Natural killer cell (primary cell): ENCODE data around the gene GJC2. TPM values are rescaled to one million over a fixed set of nuclear protein-coding genes. Genes with fewer than 3 reads are reported as not detected.

Experiments used
- ATAC-seq, 3 donors: fragments of 150-1000 bp in 2 of 3; fragments of 200-7000 bp in 1 of 3; cut with Tn5 transposase; 1 replicate in 1 of 3; 2 replicates in 2 of 3; pipeline ENCODE4 v1.10.0; 2021; ENCODE audit warnings: mild to moderate bottlenecking in 2 of 3, moderate library complexity in 2 of 3
- DNase-seq, 2 donors: peaks; one replicate each; pipeline versions ENCODE4 v3.0.0 to v3.0.0-alpha.2; 2013 to 2021; ENCODE audit warnings: mixed read lengths in 1 of 2
- H3K27ac ChIP-seq: one replicate; pipeline ENCODE4 v1.5.1; 2013; ENCODE audit warnings: mild to moderate bottlenecking, low read length
- H3K27me3 ChIP-seq: one replicate; pipeline ENCODE4 v1.6.1; 2013; ENCODE audit warnings: low read length; ENCODE audit not compliant: control insufficient read depth, insufficient read depth
- H3K36me3 ChIP-seq: one replicate; pipeline ENCODE4 v1.6.1; 2013; ENCODE audit warnings: low read length; ENCODE audit not compliant: control insufficient read depth, insufficient read depth
- H3K4me1 ChIP-seq: one replicate; pipeline ENCODE4 v1.6.1; 2013; ENCODE audit warnings: low read length; ENCODE audit not compliant: control insufficient read depth, insufficient read depth
- H3K4me3 ChIP-seq: one replicate; pipeline ENCODE4 v1.5.1; 2013; ENCODE audit warnings: low read length
- H3K9me3 ChIP-seq: one replicate; pipeline ENCODE4 v1.6.1; 2013; ENCODE audit warnings: low read length; ENCODE audit not compliant: control insufficient read depth, insufficient read depth
- H3K27ac Mint-ChIP-seq, 2 donors: one replicate each; pipeline ENCODE4 v1.8.0; 2022; ENCODE audit warnings: mild to moderate bottlenecking in 2 of 2, mixed read lengths in 2 of 2, moderate library complexity in 1 of 2
- H3K27me3 Mint-ChIP-seq, 2 donors: one replicate each; pipeline ENCODE4 v1.8.0; 2022; ENCODE audit warnings: low read depth in 2 of 2, mixed read lengths in 2 of 2
- H3K36me3 Mint-ChIP-seq: one replicate; pipeline ENCODE4 v1.8.0; 2022; ENCODE audit warnings: mixed read lengths
- H3K4me1 Mint-ChIP-seq, 2 donors: one replicate each; pipeline ENCODE4 v1.8.0; 2022; ENCODE audit warnings: mixed read lengths in 2 of 2
- H3K4me3 Mint-ChIP-seq: one replicate; pipeline ENCODE4 v1.8.0; 2022; ENCODE audit warnings: mild to moderate bottlenecking, moderate library complexity, mixed read lengths
- H3K9me3 Mint-ChIP-seq, 2 donors: one replicate each; pipeline ENCODE4 v1.8.0; 2022; ENCODE audit warnings: mixed read lengths in 2 of 2
- WGBS: methylation state at CpG from one replicate; pipeline ENCODE4 v1.1.7; 2013; ENCODE audit warnings: missing lambda C conversion rate; ENCODE audit not compliant: insufficient coverage; 5-methylcytosine and 5-hydroxymethylcytosine counted together
- intact Hi-C: fragments of 100-400 bp; cut with micrococcal nuclease; formaldehyde crosslinking; loops from one replicate; pipeline ENCODE4 v1.14.2; 2022
- total RNA-seq, 4 donors: library from RNA; stranded (reverse); fragments of 120-200 nt in 1 of 4; gene quantifications; one replicate each; pipeline versions ENCODE4 v1.2.3 to v1.2.4, GENCODE V29; 2013 to 2022
- TF ChIP-seq, protein P1 (sequence below): fragments of 200-600 bp; IDR thresholded peaks from one replicate; pipeline ENCODE4 v1.8.0; 2022; ENCODE audit warnings: antibody characterized with exemption

GJC2 gene
- total RNA-seq, 3 donors from 2014 or later (not counting 1 experiment from before 2014, with no cell fraction given): 1.0 to 2.2 (median 1.7) TPM

DNA sequence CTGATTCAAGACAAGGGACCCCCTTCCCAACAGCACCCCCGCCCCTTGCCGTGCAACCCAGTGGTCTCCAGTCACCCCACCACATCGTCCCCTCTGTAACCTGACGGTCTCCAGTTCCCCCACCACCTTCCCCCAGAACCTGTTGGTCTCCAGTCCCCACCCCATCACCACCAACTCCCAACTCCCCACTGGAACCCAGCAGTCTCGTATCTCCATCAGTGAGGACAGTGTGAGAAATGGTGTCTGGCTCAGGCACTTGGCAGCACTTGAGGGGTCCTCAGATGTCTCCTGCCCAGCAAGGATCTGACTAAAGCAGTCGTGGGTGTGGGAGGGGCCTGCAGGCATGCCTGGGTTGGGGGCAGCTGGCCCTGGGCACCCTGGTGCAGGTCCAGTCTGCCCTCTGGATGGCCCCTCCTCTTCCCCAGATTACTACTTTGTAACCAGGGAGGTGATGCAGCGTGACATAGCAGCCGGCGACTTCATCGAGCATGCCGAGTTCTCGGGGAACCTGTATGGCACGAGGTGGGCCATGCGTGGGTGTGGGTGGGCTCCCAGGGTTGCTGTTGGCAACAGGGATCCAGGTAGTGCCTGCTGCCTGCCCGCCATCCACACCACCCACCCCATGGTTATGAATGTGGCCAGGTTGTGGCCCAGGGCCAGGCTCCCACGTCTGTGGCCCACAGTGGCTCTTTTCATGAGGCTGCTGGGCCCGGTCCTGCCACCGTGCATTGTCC, 3.1 kb upstream of the GJC2 start:
- no peak overlapping the region for H3K4me3 Mint-ChIP-seq
- no peaks in the 10 kb centered on the region for H3K27me3 ChIP-seq
- peaks cover 42% of the 10 kb centered on the region for H3K36me3 ChIP-seq
- DNase-seq (no peak), ATAC-seq (no peak)
- no peaks in the 10 kb centered on the region for H3K9me3 Mint-ChIP-seq
- intact Hi-C loops: no loop called here
- H3K9me3 ChIP-seq: no peaks in the 10 kb centered on the region
- 94% methylated on average over 18 of the region's 18 CpGs for WGBS
- H3K27ac ChIP-seq: no peak overlapping the region
- TF ChIP-seq, protein P1, sequence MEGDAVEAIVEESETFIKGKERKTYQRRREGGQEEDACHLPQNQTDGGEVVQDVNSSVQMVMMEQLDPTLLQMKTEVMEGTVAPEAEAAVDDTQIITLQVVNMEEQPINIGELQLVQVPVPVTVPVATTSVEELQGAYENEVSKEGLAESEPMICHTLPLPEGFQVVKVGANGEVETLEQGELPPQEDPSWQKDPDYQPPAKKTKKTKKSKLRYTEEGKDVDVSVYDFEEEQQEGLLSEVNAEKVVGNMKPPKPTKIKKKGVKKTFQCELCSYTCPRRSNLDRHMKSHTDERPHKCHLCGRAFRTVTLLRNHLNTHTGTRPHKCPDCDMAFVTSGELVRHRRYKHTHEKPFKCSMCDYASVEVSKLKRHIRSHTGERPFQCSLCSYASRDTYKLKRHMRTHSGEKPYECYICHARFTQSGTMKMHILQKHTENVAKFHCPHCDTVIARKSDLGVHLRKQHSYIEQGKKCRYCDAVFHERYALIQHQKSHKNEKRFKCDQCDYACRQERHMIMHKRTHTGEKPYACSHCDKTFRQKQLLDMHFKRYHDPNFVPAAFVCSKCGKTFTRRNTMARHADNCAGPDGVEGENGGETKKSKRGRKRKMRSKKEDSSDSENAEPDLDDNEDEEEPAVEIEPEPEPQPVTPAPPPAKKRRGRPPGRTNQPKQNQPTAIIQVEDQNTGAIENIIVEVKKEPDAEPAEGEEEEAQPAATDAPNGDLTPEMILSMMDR: no peak
- no peaks in the 10 kb centered on the region for H3K36me3 Mint-ChIP-seq
- H3K4me3 ChIP-seq: no peak overlapping the region
- H3K4me1 Mint-ChIP-seq: peaks cover 17 to 35% of the 10 kb centered on the region in 2 donors
- H3K27ac Mint-ChIP-seq: no peak overlapping the region
- peaks cover 45% of the 10 kb centered on the region for H3K4me1 ChIP-seq
- no peaks in the 10 kb centered on the region for H3K27me3 Mint-ChIP-seq

DNA sequence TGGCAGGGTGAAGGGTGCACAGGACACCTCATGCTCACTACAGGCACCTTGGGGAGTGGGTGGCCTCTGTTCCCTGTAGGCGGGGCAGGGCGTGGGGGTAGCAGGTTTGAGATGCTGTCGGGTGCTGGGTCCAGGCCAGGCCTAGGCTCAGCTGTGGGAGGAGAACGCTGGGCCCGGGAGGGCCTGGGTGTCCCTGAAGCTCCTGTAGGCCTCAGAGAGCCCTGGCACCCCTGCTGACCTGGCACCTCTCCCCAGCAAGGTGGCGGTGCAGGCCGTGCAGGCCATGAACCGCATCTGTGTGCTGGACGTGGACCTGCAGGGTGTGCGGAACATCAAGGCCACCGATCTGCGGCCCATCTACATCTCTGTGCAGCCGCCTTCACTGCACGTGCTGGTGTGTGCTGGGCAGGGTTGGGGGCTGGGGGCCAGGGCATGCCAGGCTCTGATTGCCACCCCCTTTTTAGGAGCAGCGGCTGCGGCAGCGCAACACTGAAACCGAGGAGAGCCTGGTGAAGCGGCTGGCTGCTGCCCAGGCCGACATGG, 2.5 kb upstream of the GJC2 start:
- intact Hi-C loops: no loop called here
- Mint-ChIP-seq H3K27ac (no peak overlapping the region), H3K36me3 (no peaks in the 10 kb centered on the region), H3K4me3 (no peak overlapping the region), H3K4me1 (peaks cover 17 to 32% of the 10 kb centered on the region in 2 donors), H3K27me3 (no peaks in the 10 kb centered on the region), H3K9me3 (no peaks in the 10 kb centered on the region)
- H3K27me3 ChIP-seq: no peaks in the 10 kb centered on the region
- peaks cover 38% of the 10 kb centered on the region for H3K4me1 ChIP-seq
- no peak overlapping the region for H3K27ac ChIP-seq
- 95% methylated on average over 20 of the region's 20 CpGs for WGBS
- H3K36me3 ChIP-seq: peaks cover 42% of the 10 kb centered on the region
- DNase-seq: no peak
- TF ChIP-seq, protein P1: no peak
- no peak overlapping the region for H3K4me3 ChIP-seq
- no peaks in the 10 kb centered on the region for H3K9me3 ChIP-seq
- ATAC-seq: no peak

- Mint-ChIP-seq H3K9me3 (no peaks in the 10 kb centered on the region), H3K27me3 (no peaks in the 10 kb centered on the region), H3K36me3 (no peaks in the 10 kb centered on the region), H3K27ac (no peak overlapping the region), H3K4me1 (peaks cover 15 to 30% of the 10 kb centered on the region in 2 donors), H3K4me3 (no peak overlapping the region)
- TF ChIP-seq, protein P1: no peak
- Histone ChIP-seq H3K9me3 (no peaks in the 10 kb centered on the region), H3K4me1 (peaks cover 33% of the 10 kb centered on the region), H3K4me3 (no peak overlapping the region), H3K27ac (no peak overlapping the region), H3K27me3 (no peaks in the 10 kb centered on the region), H3K36me3 (peaks cover 42% of the 10 kb centered on the region)
- WGBS: 94% methylated on average over 4 of the region's 4 CpGs
- intact Hi-C loops: no loop called here
- ATAC-seq (no peak), DNase-seq (no peak)
Observed at GRCh38 chr1:228147768-228148167, 2.0 kb upstream of the GJC2 start.
